ENCODE results near the gene PPP2R2C. TPM values are rescaled to one million over a fixed set of nuclear protein-coding genes. Genes with fewer than 3 reads are reported as not detected.
A peak's percentile ranks its signal among the peaks of the same experiment; 100 is the strongest.

PPP2R2C gene
- not detected for total RNA-seq
- polyA plus RNA-seq = not detected
- total RNA-seq = 0 to 0.09 (median 0) reads per million in 6 experiments

- ATAC-seq (peak in 1 of 2 donors; percentile 25), DNase-seq (peak in 1 of 10 donors; percentile 36)
- H3K27me3 Mint-ChIP-seq = peaks cover 32 to 71% (median 57%) of the 10 kb centered on the region in 5 donors
- peaks cover 0 to 2% (median 0%) of the 10 kb centered on the region in 3 donors for H3K36me3 Mint-ChIP-seq
- H3K9me3 Mint-ChIP-seq = peaks cover 0 to 7% (median 0%) of the 10 kb centered on the region in 9 donors
- H3K4me1 Mint-ChIP-seq = peaks cover 3 to 13% (median 9%) of the 10 kb centered on the region in 4 donors
- H3K27ac Mint-ChIP-seq = no peak within 1 kb of the TSS
- H3K4me3 Mint-ChIP-seq = peak within 1 kb of the TSS in 8 of 10 donors; percentile 14 to 58 (median 44)
- POLR2A ChIA-PET = no interaction called here
Observed at GRCh38 chr4:6472387-6473263, at the start of gene PPP2R2C. Gene PPP2R2C, minus strand, starts transcription at chr4:6472614. Its CDS starts 385 bp downstream, at chr4:6472229.

DNA sequence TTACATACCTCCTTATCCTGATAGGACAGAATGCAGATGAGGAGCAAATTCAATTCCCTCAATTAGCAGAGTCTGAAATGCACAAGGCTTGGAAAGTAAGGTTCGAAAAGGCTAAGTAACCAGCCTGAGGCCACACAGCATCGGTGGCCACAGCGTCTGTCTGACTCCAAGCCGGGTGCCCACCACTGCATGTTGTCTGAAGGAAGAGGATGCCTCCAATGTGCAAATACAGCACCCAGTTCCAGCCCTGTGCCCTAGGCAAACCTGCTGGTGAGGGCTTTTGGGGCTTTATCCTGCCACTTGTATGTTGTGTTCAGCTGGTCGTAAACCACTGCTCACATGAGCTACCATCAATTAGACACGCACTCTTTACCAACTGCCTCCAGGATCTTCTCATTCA is 48.6 kb upstream of the PPP2R2C start:
- Mint-ChIP-seq H3K27me3 (peaks cover 0 to 32% (median 10%) of the 10 kb centered on the region in 5 donors), H3K9me3 (peaks cover 0 to 4% (median 0%) of the 10 kb centered on the region in 9 donors), H3K36me3 (peaks cover 0 to 5% (median 0%) of the 10 kb centered on the region in 3 donors), H3K4me1 (no peaks in the 10 kb centered on the region), H3K4me3 (no peak overlapping the region), H3K27ac (no peak overlapping the region)
- POLR2A ChIA-PET = no interaction called here
- no peak for ATAC-seq
- DNase-seq = no peak

DNA sequence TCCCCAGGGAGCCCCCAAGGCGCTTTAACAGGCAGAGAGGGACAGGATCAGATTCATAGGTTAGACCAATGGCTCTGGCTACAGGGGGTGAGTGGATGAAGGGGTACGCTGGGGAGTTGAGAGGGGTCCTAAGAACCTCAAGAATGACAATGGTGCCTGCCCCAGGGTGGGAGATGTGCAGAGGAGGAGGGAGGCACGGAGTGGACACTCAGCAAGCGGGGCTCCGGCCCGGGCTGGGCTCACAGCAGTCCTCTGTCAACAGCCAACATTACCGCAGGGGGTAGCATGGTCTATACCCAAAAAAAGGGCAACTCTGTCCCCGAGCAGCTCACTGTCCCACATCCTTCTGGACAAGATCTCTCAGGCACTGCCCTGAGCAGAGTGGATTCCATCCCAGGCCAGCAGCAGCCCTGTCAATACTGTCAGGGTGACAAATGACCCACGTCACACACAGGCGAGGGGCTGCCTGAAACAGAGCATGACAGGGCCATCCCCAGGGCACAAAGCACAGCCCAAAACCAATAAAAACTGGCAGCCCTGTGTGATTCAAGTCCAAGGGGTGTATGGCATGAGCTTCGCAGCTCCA is 47.7 kb upstream of the PPP2R2C start:
- no peak for ATAC-seq
- H3K27me3 Mint-ChIP-seq = peaks cover 2 to 28% (median 10%) of the 10 kb centered on the region in 5 donors
- no peaks in the 10 kb centered on the region for H3K4me1 Mint-ChIP-seq
- no peak for DNase-seq
- peaks cover 0 to 4% (median 0%) of the 10 kb centered on the region in 9 donors for H3K9me3 Mint-ChIP-seq
- peaks cover 0 to 5% (median 0%) of the 10 kb centered on the region in 3 donors for H3K36me3 Mint-ChIP-seq
- POLR2A ChIA-PET = no interaction called here
- H3K4me3 Mint-ChIP-seq = no peak overlapping the region
- no peak overlapping the region for H3K27ac Mint-ChIP-seq

GRCh38 chr4:6517171-6517570 is 44.8 kb upstream of the PPP2R2C start:
- Mint-ChIP-seq H3K4me3 (no peak overlapping the region), H3K9me3 (peaks cover 0 to 14% (median 3%) of the 10 kb centered on the region in 9 donors), H3K4me1 (no peaks in the 10 kb centered on the region), H3K27me3 (peaks cover 2 to 28% (median 10%) of the 10 kb centered on the region in 5 donors), H3K36me3 (peaks cover 0 to 5% (median 0%) of the 10 kb centered on the region in 3 donors), H3K27ac (peak overlapping the region in 1 of 10 donors; percentile 54)
- ATAC-seq (no peak), DNase-seq (no peak)
- POLR2A ChIA-PET = no interaction called here

- peaks cover 2 to 28% (median 10%) of the 10 kb centered on the region in 5 donors for H3K27me3 Mint-ChIP-seq
- DNase-seq = no peak
- H3K4me3 Mint-ChIP-seq = no peak overlapping the region
- POLR2A ChIA-PET = no interaction called here
- H3K4me1 Mint-ChIP-seq = no peaks in the 10 kb centered on the region
- H3K27ac Mint-ChIP-seq = no peak overlapping the region
- H3K36me3 Mint-ChIP-seq = peaks cover 0 to 5% (median 0%) of the 10 kb centered on the region in 3 donors
- peaks cover 0 to 14% (median 3%) of the 10 kb centered on the region in 9 donors for H3K9me3 Mint-ChIP-seq
- no peak for ATAC-seq
Observed at GRCh38 chr4:6516762-6517161, 44.3 kb upstream of the PPP2R2C start.

- ATAC-seq (no peak), DNase-seq (no peak)
- Mint-ChIP-seq H3K4me1 (no peaks in the 10 kb centered on the region), H3K36me3 (peaks cover 0 to 5% (median 0%) of the 10 kb centered on the region in 3 donors), H3K4me3 (no peak overlapping the region), H3K27ac (no peak overlapping the region), H3K9me3 (peaks cover 0 to 14% (median 3%) of the 10 kb centered on the region in 9 donors), H3K27me3 (peaks cover 2 to 28% (median 7%) of the 10 kb centered on the region in 5 donors)
- POLR2A ChIA-PET = no interaction called here
Observed at GRCh38 chr4:6516281-6516680, 43.9 kb upstream of the PPP2R2C start.

- peaks cover 0 to 3% (median 1%) of the 10 kb centered on the region in 4 donors for H3K4me1 Mint-ChIP-seq
- H3K27ac Mint-ChIP-seq = no peak overlapping the region
- ATAC-seq = no peak
- peaks cover 0 to 5% (median 0%) of the 10 kb centered on the region in 3 donors for H3K36me3 Mint-ChIP-seq
- peaks cover 2 to 16% (median 5%) of the 10 kb centered on the region in 5 donors for H3K27me3 Mint-ChIP-seq
- peaks cover 0 to 14% (median 7%) of the 10 kb centered on the region in 9 donors for H3K9me3 Mint-ChIP-seq
- no peak for DNase-seq
- POLR2A ChIA-PET = no interaction called here
- no peak overlapping the region for H3K4me3 Mint-ChIP-seq
Observed at GRCh38 chr4:6513678-6514077, 41.3 kb upstream of the PPP2R2C start.

GRCh38 chr4:6509587-6509986 is 37.2 kb upstream of the PPP2R2C start:
- no peak overlapping the region for H3K27ac Mint-ChIP-seq
- H3K4me3 Mint-ChIP-seq = no peak overlapping the region
- ATAC-seq (no peak), DNase-seq (no peak)
- peaks cover 0 to 15% (median 5%) of the 10 kb centered on the region in 3 donors for H3K36me3 Mint-ChIP-seq
- peaks cover 5 to 35% (median 15%) of the 10 kb centered on the region in 9 donors for H3K9me3 Mint-ChIP-seq
- H3K27me3 Mint-ChIP-seq = peaks cover 0 to 15% (median 9%) of the 10 kb centered on the region in 5 donors
- H3K4me1 Mint-ChIP-seq = peaks cover 0 to 3% (median 1%) of the 10 kb centered on the region in 4 donors
- POLR2A ChIA-PET = no interaction called here

DNA sequence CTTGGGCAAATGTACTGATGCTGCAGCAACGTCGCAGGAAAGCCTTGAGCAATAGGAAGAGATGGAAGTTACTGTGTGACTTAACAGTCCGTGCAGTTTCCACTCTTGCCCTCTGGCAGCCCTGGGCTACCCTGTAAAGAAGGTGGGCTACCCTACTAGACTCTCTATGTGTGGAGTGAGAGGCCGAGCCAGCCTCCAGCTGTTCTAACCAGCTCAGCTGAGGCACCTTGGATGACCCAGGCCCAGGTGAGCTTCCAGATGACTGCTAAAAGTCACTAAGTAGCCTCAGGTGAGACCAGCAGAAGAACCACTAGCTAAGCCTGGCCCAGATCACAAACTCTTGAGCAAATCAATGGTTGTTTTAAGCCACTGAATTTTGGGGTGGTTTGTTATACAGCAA is 34.9 kb upstream of the PPP2R2C start:
- Mint-ChIP-seq H3K4me3 (no peak overlapping the region), H3K27ac (no peak overlapping the region), H3K9me3 (peaks cover 14 to 47% (median 23%) of the 10 kb centered on the region in 9 donors), H3K4me1 (peaks cover 0 to 5% (median 1%) of the 10 kb centered on the region in 4 donors), H3K36me3 (peaks cover 2 to 27% (median 8%) of the 10 kb centered on the region in 3 donors), H3K27me3 (peaks cover 6 to 29% (median 12%) of the 10 kb centered on the region in 5 donors)
- POLR2A ChIA-PET = no interaction called here
- DNase-seq (no peak), ATAC-seq (no peak)

- H3K9me3 Mint-ChIP-seq = peaks cover 14 to 47% (median 23%) of the 10 kb centered on the region in 9 donors
- DNase-seq = no peak
- peaks cover 8 to 35% (median 18%) of the 10 kb centered on the region in 5 donors for H3K27me3 Mint-ChIP-seq
- no peak overlapping the region for H3K27ac Mint-ChIP-seq
- peaks cover 2 to 27% (median 8%) of the 10 kb centered on the region in 3 donors for H3K36me3 Mint-ChIP-seq
- POLR2A ChIA-PET = no interaction called here
- no peak overlapping the region for H3K4me3 Mint-ChIP-seq
- peaks cover 0 to 5% (median 1%) of the 10 kb centered on the region in 4 donors for H3K4me1 Mint-ChIP-seq
- no peak for ATAC-seq
Observed at GRCh38 chr4:6506616-6507140, 34.3 kb upstream of the PPP2R2C start.

DNA sequence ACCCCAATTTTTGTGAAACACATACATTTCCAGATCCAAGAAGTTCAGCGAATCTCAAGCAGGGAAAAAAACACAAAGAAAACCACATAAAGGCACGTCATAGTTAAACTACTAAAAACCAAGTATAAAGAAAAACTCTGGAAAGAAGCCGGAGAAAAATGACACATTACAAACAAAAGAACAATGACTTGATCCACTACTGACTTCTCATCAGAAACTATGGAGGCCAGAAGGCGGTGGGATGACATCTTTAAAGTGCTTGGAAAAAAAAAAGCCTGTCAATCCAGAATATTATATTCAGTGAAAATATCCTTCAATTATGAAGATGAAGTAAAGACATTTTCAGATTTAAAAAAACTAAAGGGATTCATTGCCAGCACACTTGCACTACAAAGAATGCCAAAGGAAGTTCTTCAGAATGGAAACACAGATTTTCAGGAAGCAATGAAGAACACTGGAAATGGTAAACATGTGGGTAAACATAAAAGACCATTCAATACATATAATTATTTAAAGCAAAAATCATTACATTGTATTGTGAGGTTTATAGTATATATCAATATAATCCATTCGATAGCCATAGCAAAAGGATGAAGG is 32.6 kb upstream of the PPP2R2C start:
- peaks cover 2 to 27% (median 8%) of the 10 kb centered on the region in 3 donors for H3K36me3 Mint-ChIP-seq
- peaks cover 12 to 51% (median 24%) of the 10 kb centered on the region in 5 donors for H3K27me3 Mint-ChIP-seq
- H3K9me3 Mint-ChIP-seq = peaks cover 11 to 42% (median 23%) of the 10 kb centered on the region in 9 donors
- H3K27ac Mint-ChIP-seq = no peak overlapping the region
- ATAC-seq (no peak), DNase-seq (no peak)
- H3K4me3 Mint-ChIP-seq = no peak overlapping the region
- peaks cover 0 to 2% (median 0%) of the 10 kb centered on the region in 4 donors for H3K4me1 Mint-ChIP-seq
- POLR2A ChIA-PET = no interaction called here

DNA sequence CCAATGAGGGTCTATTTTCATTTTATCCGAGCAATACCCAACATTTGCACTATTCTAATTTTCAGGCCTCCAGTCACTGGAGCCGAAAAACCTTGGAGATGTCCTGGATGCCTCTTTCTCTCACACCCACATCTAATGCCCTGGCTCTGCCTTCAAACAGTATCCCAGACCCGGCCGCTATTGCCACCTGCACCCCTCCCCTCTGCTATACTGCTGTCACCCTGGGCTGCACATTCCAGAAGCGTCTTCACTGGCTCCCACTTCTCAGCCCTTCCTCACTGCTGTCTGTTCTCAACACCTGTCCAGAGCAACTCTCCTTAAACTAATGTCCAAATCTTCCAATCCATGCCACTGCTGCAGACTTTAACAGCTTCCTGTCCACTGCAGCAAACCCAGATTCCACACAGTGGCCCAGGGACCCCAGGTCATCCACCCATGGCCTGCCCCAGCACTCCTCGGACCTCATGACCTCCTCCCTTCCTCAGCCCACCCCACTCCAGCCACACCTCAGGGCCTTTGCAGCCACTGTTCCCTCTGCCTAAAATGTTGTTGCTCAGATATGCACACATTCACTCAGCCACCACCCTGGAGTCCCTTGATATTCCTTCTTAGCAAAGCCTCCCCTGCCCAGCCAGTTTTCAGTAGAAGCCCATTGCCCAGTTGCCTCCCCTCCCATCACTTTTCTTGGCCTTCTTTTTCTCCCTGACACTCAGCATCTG is 30.5 kb upstream of the PPP2R2C start:
- Mint-ChIP-seq H3K27me3 (peaks cover 15 to 60% (median 28%) of the 10 kb centered on the region in 5 donors), H3K27ac (no peak overlapping the region), H3K36me3 (peaks cover 2 to 27% (median 8%) of the 10 kb centered on the region in 3 donors), H3K4me3 (no peak overlapping the region), H3K9me3 (peaks cover 11 to 42% (median 23%) of the 10 kb centered on the region in 9 donors), H3K4me1 (peaks cover 0 to 2% (median 0%) of the 10 kb centered on the region in 4 donors)
- DNase-seq (no peak), ATAC-seq (no peak)
- POLR2A ChIA-PET = no interaction called here

All from naive thymus-derived CD8-positive, alpha-beta T cell (primary cell).